Body of pancreas (tissue), 4 donors: Measurements from ENCODE around the gene ZGPAT. TPM values are rescaled to one million over a fixed set of nuclear protein-coding genes. Genes with fewer than 3 reads are reported as not detected.

Experiments used
- ATAC-seq: fragments of 150-250 bp; one replicate; pipeline ENCODE4 v1.9.1; 2016
- DNase-seq, 4 donors: peaks; one replicate each; pipeline ENCODE4 v3.0.0-alpha.2; 2019
- H3K27ac ChIP-seq, 4 donors: fragments of 200-600 bp; sonication (generic); 1 replicate in 3 of 4; 2 replicates in 1 of 4; pipeline versions ENCODE4 v1.5.1 to v1.6.1; 2016 to 2019; ENCODE audit warnings: mild to moderate bottlenecking in 1 of 4, mixed read lengths in 1 of 4, moderate library complexity in 1 of 4
- H3K27me3 ChIP-seq, 2 donors: fragments of 200-600 bp; sonication (generic); one replicate each; pipeline ENCODE4 v1.6.0; 2016; ENCODE audit warnings: mild to moderate bottlenecking in 1 of 2
- H3K36me3 ChIP-seq, 2 donors: fragments of 200-600 bp; sonication (generic); replicated peaks in 1 of 2; 2 replicates each; pipeline ENCODE4 v1.5.1; 2016; ENCODE audit warnings: low read depth in 2 of 2; ENCODE audit not compliant: insufficient read depth in 1 of 2
- H3K4me1 ChIP-seq: fragments of 200-600 bp; sonication (generic); one replicate; pipeline ENCODE4 v1.6.0; 2016
- H3K4me3 ChIP-seq, 2 donors: fragments of 200-600 bp; sonication (generic); 1 replicate in 1 of 2; 2 replicates in 1 of 2; pipeline ENCODE4 v1.5.1; 2016 to 2019
- H3K9me3 ChIP-seq, 3 donors: fragments of 200-600 bp; sonication (generic); 1 replicate in 2 of 3; 2 replicates in 1 of 3; pipeline ENCODE4 v1.5.1; 2016
- CTCF ChIP-seq, 7 experiments: fragments of 450-650 bp in 4 of 7; fragments of 200-600 bp in 3 of 7; sonication (generic) in 3 of 7; IDR thresholded peaks; one replicate each; pipeline ENCODE4 v1.5.1; 2016 to 2019; ENCODE audit warnings: antibody characterized with exemption in 7 of 7
- POLR2A ChIP-seq, 3 donors: fragments of 450-650 bp; IDR thresholded peaks; one replicate each; pipeline ENCODE4 v1.6.1; 2016; ENCODE audit warnings: antibody characterized with exemption in 3 of 3, mild to moderate bottlenecking in 2 of 3
- WGBS, 2 donors: methylation state at CpG; one replicate each; pipeline ENCODE4 v1.1.5; 2017; 5-methylcytosine and 5-hydroxymethylcytosine counted together
- intact Hi-C: fragments of 100-400 bp; cut with DNase I; formaldehyde crosslinking; loops from one replicate; pipeline ENCODE4 v1.15.1; 2023
- total RNA-seq, 2 donors: library from RNA; depleted of rRNA; stranded (reverse); fragments of >200 nt; gene quantifications; one replicate each; pipeline ENCODE4 v1.1.0, GENCODE V29; 2016

ZGPAT gene
- total RNA-seq, 2 donors from 2014 or later: 16.6 to 53.1 TPM

DNA sequence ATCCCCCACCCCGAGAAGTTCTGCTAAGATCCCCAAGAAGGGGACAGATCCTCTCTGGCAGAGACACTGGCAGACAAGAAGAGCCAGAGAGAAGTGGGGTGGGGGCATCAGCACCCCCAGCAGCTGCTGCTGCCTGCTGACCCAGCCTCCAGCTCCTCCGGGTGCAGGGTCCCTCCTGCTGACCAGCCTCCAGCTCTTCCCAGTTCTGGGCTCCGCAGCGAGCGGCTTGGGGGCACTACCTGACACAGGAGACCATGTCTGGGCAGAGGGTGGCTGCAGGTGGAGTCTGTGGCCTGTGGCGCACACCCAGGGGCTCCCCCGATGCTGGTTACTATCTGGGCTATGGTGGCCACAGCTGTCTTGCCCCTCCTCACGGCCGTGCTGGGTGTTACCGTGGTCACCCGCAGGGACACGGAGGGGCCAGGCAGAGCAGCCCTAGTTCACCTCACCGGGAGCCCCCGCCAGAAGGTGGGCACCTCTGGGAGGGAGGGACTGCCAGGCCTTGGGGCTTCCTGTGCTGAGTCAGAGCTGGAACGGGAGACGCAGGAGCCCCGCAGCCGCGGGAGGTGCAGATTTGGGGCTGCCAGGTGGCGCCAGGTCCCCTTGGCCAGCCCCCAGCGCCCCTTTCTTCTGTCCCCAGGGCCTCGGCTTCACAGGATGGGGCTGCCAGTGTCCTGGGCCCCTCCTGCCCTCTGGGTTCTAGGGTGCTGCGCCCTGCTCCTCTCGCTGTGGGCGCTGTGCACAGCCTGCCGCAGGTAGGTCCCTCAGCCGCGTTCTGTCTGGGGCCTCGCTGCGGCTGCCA lies 29.3 kb downstream of the ZGPAT start:
- intact Hi-C loops: loop anchor here (5.0 to 10.0 kb wide), 2 partner anchors 35 to 82 kb away; partner anchors contain the start of genes RTEL1 and STMN3
- H3K4me1 ChIP-seq: peaks cover 42% of the 10 kb centered on the region
- no peak for ATAC-seq
- 38% methylated on average over 28 of the region's 30 CpGs; no CpG with 5 or more reads in 1 of the 2 donors for WGBS, 2 donors
- H3K27me3 ChIP-seq: no peaks in the 10 kb centered on the region
- H3K36me3 ChIP-seq: peaks cover 0 to 8% of the 10 kb centered on the region in 2 donors
- peak in 1 of 4 donors; percentile 41 for DNase-seq
- TF ChIP-seq POLR2A (IDR thresholded peaks at IDR 0.05): no peak
- no peak for TF ChIP-seq CTCF (IDR thresholded peaks at IDR 0.05)
- no peak overlapping the region for H3K27ac ChIP-seq
- no peaks in the 10 kb centered on the region for H3K9me3 ChIP-seq
- H3K4me3 ChIP-seq: no peak overlapping the region

GRCh38 chr20:63737695-63737944 lies 29.8 kb downstream of the ZGPAT start:
- intact Hi-C loops: loop anchor here (5.0 to 10.0 kb wide), 2 partner anchors 35 to 83 kb away; partner anchors contain the start of genes RTEL1 and STMN3
- ATAC-seq: no peak
- peaks cover 43% of the 10 kb centered on the region for H3K4me1 ChIP-seq
- no peaks in the 10 kb centered on the region for H3K27me3 ChIP-seq
- no peaks in the 10 kb centered on the region for H3K9me3 ChIP-seq
- H3K36me3 ChIP-seq: peaks cover 0 to 8% of the 10 kb centered on the region in 2 donors
- H3K27ac ChIP-seq: no peak overlapping the region
- WGBS, 2 donors: 2% methylated on average over 25 of the region's 26 CpGs; no CpG with 5 or more reads in 1 of the 2 donors
- TF ChIP-seq CTCF (IDR thresholded peaks at IDR 0.05): no peak
- no peak for TF ChIP-seq POLR2A (IDR thresholded peaks at IDR 0.05)
- no peak overlapping the region for H3K4me3 ChIP-seq
- DNase-seq: no peak

- TF ChIP-seq CTCF (IDR thresholded peaks at IDR 0.05): no peak
- TF ChIP-seq POLR2A (IDR thresholded peaks at IDR 0.05): no peak
- 16% methylated on average over 34 of the region's 43 CpGs; no CpG with 5 or more reads in 1 of the 2 donors for WGBS, 2 donors
- H3K27me3 ChIP-seq: no peaks in the 10 kb centered on the region
- H3K4me1 ChIP-seq: peaks cover 43% of the 10 kb centered on the region
- H3K36me3 ChIP-seq: peaks cover 0 to 9% of the 10 kb centered on the region in 2 donors
- intact Hi-C loops: loop anchor here (5.0 to 10.0 kb wide), 2 partner anchors 36 to 83 kb away; partner anchors contain the start of genes RTEL1 and STMN3
- no peak for ATAC-seq
- peak in 1 of 4 donors; percentile 40 for DNase-seq
- no peak overlapping the region for H3K4me3 ChIP-seq
- H3K27ac ChIP-seq: peak overlapping the region in 3 of 4 donors; percentile 82 to 94 (median 89)
- H3K9me3 ChIP-seq: no peaks in the 10 kb centered on the region
Observed at GRCh38 chr20:63737945-63738686, 30.3 kb downstream of the ZGPAT start.

- peak; percentile 44 for ATAC-seq
- H3K27ac ChIP-seq: peak overlapping the region; percentile 82 to 94 (median 87)
- H3K4me3 ChIP-seq: no peak overlapping the region
- H3K27me3 ChIP-seq: no peaks in the 10 kb centered on the region
- peak in 1 of 3 donors; percentile 21 for TF ChIP-seq POLR2A (IDR thresholded peaks at IDR 0.05)
- TF ChIP-seq CTCF (IDR thresholded peaks at IDR 0.05): no peak
- peaks cover 43% of the 10 kb centered on the region for H3K4me1 ChIP-seq
- intact Hi-C loops: loop anchor here (5.0 to 10.0 kb wide), 2 partner anchors 36 to 84 kb away; partner anchors contain the start of genes RTEL1 and STMN3
- WGBS, 2 donors: 12% methylated on average over 25 of the region's 26 CpGs; no CpG with 5 or more reads in 1 of the 2 donors
- peaks cover 0 to 6% of the 10 kb centered on the region in 2 donors for H3K36me3 ChIP-seq
- no peaks in the 10 kb centered on the region for H3K9me3 ChIP-seq
- peak; percentile 80 to 86 (median 84) for DNase-seq
Observed at GRCh38 chr20:63738687-63739129, 30.9 kb downstream of the ZGPAT start.
